ENCODE data around the gene COMMD2.

COMMD2 gene

DNA sequence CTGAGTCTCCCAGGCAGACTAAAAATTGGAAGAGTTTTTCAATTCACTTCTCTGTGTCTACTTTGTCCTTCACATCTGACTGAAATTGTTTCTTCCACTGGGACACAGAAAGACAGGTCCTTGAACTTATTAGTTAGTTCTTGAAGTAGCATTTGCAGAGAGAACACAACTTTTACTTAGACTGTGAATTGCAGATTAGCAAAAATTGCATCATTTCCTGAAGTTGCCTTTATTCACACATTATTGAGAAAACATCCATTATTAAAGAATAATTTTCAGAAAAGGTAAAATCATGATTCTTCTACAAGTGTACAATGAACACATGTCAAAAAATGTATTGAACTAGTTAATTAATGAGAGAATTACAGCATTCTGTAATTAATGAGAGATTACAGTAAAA lies 1.4 kb upstream of the COMMD2 start:
- no peak for DNase-seq

DNA sequence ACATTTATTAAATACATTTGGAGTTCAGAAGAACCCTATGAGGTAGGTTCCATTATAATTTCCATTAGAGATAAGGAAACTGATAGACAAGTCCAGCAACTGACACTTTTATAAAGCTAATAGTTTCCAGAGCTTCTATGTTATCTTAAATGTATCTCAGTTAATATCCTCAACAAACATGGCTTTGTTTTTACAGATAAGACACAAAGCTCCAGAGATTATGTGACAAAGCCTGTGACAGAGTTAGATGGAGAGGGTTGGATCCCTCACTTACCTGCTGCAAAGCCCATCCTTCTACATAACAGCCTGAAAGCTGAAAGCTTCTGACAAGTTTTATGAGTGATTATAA lies 473 bp upstream of the COMMD2 start:
- DNase-seq = no peak

DNA sequence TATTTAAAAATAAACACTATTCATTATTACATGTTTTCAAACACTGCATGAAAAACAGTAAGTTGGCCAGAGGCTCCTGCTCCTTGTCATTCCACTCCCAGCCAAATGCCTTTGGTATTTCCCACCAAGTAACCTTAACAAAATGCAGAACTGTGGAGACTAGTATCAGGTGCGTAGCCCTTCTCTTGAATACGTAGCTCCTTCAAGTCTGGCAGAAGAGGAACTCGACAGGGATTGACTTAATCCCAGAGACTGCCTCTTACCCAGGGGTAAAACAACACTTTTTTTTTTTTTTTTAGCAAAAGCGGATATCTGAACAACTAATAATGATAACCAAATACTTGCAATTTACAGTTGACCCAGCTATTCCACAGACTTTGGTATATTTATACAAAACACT lies 738 bp downstream of the COMMD2 start:
- DNase-seq = no peak

DNA sequence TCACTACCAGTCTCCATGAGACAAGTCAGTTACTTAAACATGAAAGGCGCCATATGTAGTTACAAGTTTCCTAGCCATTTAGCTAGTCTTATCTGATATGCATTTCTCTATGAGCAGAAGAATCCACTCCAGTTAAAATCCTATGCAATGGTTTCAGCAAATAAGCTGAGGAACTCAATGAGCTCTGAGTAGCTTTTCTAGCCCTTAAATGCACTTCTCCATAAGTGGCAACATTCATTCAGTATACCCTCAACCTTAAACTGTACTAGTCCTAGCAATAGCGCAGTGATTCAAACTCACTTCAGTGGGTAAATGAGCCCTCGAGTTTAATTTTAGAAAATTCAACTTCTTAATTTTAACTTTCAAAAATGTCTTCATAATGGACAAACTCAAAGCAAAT lies 7.7 kb downstream of the COMMD2 start:
- no peak for DNase-seq

DNA sequence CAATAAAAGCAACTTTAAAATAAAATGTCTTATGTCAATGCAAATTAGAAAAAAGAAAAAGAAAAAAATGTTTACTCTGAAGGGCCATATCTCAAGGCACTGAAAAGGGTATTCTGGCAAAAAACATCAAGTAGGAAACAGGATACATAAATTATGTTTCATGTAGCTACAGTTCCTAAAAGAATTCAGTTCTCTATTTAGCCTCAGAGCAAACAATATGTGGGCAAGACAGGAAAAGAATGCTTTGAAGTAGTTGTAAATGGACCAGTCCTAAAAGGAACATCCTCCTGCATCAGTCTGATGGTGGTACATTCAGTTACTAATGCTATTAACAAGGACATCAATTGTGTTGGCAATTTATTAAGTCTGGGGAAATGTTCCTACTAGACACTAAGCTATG lies 8.1 kb downstream of the COMMD2 start:
- no peak for DNase-seq

DNA sequence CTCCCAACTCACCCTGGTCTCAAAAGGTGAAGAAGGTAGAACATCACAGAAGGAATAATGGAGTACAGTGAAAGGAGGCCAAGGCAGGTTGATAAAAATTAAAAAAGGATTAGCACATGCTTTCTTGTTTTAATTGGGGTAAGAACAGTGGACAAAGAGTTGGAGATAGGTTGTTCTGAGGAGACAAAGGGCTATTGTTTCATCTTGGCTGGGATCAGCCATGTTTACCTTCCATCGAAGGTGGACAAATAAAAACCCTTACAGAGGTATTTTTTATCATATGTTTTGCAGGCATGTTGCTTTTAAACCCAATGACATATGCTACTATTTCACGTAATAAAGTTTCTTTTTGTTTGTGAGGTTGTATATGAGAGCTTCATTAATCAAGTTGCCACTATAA lies 12.9 kb downstream of the COMMD2 start:
- no peak for DNase-seq

DNA sequence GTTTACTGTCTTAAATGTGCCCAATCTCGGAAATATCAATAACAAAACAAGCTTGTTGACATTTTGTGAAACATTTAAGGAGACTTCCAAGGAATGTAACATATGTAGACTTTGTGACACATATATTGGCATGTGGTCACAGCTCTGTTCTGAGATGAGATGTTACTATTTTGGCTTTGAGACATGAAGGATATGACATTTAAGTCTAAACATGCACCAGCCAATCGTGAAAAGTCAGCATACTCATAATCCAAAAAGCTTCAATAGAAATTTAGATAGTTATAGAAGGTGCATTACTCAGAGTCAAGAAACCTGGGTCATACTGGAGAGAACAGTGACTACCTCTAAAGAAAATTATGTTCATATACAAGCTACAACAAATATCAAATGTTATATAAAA lies 13.4 kb downstream of the COMMD2 start:
- no peak for DNase-seq

DNA sequence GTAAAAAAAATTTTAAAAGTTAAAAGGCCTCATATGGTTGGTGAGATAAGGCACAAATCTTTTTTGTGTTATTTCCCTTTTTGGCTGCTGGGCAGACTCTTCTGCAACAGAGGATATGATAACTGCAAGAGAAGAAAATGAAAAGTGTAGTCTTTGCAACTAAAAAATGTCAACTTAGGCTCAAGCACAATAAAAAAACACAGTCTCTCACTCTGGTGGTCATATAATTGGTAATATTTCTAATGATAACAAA lies 15.4 kb downstream of the COMMD2 start:
- DNase-seq = no peak

DNA sequence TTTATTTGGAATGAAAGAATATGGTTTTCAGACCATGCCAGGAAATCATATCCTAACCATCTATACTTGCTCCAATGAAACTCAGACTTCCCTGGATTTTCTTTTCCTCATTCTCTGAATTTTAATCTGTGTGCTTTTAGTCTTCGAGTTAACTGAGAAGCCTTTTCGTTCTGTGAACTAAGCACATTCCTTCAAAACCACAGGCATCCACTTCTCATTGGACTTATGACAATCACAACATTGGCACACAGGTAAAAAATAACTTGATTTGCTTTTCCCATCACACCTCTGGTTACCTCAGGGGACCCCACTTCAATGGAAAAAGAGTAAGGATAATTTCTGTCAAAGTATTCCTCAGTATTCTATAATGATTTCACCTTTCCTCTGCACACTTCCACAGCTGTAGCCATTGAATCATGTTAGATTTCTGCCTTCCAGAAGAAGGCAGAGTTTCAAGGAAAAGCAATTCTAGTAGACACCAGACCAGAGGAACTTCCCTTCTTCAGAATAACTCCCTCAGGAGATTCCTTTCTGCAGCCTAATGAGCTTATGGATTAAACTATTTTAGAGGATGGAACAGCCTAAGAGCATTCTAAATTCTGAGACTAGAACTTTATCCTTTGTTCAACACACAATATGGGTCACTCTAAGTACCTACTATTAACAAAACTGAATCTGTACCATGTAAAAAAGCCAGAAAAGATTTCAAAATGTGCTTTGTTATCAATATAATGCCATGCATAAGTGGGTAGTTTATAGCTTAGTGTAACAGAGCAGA lies 15.9 kb downstream of the COMMD2 start:
- peak; percentile 10 for DNase-seq

DNA sequence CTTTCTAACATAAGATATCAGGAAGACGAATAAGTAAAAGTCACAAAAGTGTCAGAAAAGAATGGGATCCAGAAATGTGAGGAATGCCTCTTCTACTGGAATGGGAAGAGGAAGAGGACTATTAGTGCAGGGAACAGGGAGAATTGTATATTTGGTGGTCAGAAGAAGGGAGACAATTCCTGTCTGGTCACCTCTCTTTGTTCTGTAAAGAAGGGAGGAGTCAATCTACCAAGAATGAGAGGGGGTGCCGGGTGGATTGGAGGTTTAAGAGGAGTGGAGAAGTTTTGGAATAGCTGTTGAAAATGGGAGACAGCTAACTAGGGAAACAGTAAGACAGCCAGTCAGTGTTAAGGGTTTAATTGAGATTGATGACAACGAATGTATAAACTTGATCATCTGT lies 20.1 kb downstream of the COMMD2 start:
- no peak for DNase-seq

DNA sequence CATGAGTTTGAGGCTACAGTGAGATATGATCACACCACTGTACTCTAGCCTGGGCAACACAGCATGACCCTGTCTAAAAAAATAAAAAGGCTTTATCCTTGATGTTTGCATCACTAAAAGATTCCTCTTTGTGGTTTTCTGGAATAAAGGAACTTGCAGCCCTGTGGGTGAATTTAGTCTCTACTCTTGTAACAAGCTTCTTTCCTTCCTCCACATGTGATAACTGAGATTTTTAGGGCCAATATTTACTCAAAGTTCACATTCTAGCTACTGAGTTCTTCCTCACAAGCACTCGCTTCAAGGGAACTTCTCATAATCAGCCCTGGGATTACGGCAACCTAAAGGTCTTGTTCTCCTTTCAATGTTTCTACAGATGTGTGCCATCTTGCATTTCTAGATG lies 24.6 kb downstream of the COMMD2 start:
- DNase-seq = no peak

DNA sequence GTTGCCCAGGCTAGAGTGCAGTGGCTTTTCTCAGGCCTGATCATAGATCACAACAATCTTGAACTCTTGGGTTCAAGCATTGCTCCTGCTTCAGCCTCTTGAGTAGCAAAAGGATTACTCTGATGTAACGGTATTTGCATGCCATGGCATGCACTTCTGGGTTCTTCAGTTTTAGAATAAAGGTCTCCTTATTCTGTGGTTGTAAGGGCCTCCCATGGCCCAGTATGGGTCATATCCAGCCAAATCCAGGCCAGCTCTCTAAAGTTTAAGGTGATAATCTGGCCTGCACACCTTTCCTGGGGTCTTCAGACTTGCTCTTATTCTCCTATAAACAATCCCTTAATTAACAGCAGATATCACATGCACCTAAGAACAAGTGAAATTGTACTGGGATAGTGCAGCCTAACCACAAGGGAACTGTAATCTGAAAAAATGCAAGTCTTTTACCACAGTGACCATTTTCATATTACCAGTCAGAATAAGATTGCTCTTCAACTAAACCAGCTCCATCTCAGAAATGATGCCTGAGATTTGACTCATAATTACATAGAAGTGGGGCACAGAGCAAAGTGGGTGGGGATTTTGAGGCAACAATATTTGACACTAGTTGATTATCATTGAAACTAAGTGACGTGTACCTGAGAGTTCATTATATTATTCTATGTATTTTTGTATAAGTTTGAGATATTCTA lies 25.4 kb downstream of the COMMD2 start:
- no peak for DNase-seq

DNA sequence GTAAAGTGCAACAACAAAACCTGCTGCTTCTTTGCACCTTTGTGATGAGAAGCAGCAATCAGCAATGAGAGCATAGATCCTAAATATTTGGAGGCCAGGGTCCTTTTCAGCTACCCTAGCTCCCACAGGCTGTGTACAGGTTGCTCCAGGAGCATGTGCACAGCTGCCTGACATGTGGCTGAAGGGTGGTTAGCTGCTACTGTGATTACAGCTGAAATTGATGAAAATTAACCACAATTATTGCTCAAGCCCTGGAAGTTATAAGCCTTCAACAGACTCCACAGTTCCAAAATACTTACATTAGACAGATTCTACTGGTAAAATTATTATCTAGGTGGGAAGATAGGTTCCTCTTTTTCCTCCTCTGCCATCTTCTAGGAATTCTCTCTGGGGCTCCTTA lies 28.5 kb downstream of the COMMD2 start:
- DNase-seq = no peak

DNA sequence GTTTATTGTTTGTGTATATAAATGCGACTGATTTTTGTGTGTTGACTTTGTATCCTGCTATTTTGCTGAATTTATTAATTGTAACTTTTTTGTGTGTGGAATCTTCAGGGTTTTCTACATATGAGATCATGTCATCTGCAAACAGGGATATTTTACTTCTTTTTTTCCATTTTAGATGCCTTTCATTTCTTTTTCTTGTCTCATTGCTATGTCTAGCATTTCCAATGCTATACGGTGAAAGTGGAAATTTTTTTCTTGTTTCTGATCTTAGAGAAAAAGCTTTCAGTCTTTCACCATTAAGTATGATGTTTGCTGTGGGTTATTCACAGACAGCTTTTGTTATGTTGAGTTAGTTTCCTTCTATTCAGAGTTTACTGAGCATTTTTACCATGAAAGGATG lies 31.4 kb downstream of the COMMD2 start:
- no peak for DNase-seq

DNA sequence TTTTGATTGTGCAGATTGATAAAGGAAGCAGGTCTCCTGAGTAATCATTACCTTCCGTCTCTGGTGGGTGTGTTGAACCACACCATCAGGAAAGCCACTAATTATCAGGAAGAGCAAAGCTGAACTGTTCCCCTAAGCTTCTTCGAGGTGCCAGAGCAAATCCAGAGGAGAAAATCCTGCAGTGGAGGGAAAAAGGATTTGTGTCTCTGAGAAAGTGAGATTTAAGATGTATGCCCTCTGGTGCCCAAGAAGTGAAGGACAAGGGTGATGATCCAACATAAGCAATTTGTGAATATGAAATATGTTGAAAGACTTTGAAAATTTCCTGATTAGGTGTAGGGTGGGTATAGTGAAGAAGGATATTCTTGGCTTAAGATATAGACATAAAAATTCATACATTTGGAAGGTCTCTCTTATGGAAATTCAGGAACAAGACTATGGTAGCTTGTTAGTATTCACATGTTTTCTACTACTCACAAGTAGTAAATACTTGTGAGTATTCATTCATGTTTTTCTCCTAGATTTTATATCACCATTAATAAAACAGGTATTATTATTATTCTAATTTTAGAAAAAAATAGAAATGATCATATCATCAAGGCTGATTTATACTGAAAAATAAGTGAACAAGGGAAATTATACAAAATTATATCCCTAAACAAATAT lies 34.8 kb downstream of the COMMD2 start:
- peak; percentile 74 for DNase-seq

DNA sequence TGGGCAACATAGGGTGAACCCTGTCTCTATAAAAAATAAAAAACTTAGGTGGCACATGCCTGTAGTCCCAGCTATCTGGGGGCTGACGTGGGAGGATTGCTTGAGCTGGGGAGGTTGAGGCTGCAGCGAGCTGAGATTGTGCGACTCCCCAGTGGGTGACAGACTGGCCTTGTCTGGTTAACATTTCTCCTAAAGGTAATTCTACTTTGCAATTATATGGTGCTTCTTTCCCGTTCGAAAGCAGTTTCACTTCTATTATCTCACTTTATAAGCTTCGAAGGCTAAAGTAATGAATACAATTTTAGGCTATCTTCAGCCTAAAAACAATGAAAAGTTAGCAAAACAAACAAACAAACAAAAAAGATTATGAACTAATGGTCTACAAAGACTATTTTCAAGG lies 35.3 kb downstream of the COMMD2 start:
- no peak for DNase-seq

DNA sequence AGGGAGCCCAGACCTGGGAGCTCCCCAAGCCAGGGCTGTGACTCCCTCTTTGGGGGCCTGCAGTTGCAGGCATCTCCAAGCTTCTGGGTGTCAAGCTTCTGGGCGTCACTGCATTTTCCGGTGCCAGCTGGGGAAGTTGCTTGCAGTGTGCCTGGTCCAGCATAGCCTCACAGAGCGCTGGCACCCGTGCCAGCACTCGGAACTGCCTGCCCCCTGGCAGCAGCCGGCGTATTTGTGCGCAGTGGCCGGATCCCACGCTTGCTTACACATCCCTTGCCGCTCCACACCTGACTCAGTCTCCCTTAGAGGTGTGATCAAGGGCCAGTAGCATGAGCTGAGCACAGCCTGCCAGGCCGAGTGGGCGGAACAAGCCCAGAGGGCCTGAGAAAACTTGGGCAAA lies 37.0 kb downstream of the COMMD2 start:
- DNase-seq = no peak

DNA sequence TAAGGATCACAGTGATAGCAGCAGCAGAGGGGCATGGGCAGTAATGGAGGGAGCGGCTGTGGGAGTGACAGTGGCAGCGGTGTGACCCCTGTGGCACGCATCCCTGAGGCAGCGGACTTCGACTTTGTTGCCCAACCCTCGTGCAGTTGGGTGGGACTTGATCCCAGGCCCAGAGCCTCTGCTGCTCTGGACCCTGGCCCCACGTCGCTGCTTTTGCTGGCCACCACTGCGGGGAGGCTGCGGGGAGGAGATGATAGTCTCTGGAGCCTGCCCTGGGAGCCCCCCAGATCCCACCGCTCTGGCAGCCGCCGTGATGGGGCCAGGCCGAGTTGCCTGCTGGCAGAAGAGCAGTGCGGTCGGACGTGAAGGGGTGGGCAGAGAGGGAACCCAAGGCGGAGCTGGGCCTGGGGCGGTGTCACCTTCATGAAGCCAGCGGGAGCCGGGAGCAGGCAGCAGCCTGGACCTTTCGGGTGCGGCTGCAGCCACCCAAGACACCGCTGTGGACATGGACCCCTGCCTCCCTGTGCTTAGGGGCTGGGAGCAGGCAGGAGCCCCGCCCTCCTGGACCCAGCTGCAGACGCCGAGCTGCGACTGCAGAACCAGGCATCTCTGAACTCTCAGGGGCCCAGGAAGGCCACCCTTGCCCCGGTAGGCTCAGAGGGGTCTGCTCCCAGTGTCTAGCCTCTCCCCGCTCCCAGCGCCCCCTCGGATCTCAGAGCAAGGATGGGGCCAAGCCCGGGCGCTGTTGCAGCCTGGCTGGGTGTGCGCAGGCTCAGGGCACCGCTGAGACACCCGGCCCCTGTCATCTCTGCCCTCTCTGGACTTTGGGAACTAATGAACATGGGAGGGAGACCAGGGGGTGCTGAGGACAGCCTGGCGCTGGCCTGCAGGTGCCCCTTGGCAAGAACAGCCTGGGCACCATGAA lies 38.3 kb downstream of the COMMD2 start:
- DNase-seq = no peak

DNA sequence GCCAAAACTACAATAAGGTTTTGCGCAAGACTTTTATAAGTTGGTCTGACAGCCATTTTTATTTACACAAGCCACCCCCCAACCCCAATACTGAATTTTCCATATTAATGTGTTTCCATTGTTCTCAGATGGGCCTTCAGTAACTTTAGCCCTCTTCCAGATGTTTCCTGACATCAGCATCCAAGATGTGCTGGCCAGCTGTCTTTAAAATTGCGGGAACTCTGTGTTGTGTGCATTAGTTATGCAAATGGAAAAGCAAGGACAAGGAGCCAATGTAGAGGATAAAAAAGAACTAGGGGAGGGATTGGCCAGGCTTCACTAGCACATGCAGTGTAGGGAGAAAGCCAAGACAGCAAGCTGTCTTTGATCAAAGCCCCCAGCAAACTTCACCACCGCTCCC lies 45.4 kb downstream of the COMMD2 start:
- DNase-seq = no peak

DNA sequence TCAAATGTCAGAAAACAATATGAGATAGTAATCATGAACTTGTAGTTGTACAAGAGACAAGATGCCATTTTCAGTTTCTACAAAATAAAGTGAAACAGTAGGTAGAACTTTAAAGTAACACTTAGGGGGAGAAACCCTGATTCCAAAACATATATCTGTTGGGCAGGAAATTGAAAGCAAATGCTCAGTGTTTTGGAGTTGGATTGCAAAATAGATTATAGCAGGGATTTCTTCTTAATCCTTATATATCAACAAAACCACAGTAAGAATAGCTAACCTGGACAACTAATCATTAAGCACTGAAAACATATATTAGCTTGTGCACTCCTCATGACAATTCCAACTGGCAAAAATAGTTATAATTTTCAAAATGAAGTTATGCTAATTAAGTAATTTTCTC lies 46.9 kb downstream of the COMMD2 start:
- DNase-seq = no peak

DNA sequence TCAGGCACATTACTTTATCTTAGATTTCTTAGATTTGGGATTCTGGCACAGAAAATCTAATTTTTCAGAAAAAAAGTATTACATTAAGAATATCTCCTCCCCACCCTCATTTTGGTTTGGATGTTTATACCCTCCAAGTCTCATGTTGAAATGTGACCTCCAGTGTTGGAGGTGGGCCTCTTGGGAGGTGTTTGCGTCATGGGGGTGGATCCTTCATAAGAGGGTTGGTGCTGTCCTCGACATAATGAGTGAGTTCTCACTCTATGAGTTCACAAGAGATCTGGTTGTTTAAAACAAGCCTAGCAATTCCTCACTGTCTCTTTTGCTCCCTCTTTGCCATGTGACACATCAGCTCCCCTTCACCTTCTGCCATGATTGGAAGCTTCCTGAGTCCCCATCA lies 48.8 kb downstream of the COMMD2 start:
- no peak for DNase-seq

DNA sequence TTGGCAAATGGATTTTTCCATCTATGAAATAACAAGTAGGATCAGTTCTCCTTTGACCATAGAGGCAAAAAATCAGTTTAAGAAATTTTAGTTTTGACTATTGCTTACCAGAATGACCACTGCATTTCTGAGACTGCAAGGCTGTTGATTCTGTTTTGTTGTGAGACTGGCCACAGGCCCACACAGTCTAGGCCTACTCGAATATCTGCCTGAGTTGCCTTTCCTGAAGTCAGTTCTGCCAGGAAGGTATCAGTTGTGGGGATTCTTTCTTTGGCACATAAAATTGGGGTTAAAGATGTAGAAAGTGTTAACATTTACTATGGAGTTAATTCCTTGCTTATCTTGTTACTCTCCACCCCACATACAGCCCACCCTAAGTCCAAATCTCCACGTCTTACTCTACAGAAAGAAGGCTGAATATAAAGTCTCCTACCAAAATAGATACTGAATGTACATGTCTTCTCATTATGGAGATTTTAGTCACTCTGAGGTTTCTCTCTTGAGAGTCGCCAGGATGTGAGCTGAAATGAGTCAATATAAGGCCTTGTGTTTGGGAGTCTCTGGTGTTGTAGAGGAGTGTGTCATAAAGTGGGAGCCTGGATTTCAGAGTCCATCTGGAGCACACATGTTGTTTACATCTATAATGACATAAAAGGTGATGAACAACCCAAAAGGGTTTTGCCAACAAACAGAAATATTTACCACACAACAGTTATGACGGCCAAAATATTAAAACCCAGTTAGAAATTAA lies 49.4 kb downstream of the COMMD2 start:
- DNase-seq = no peak

DNA sequence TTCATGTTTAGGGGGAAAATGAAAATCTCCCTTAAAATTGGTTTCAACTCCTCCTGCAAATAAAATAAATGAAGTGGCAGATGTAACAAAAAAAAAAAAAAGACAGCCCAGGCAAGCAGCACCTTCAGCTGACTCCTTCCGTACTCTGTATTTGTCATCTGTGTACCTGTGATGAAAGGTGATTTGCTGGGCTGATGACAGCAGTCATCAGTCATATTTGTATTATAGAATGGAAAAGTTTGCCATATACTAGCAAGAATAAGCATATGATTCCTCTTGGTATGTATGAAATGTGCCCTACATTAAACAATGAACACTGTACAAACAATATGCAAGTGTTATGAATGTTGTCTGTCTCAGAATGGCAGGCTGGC lies 50.3 kb downstream of the COMMD2 start:
- no peak for DNase-seq

Data from DMS53 (cell line).